Endothelial cell of umbilical vein (primary cell): ENCODE measurements around the gene CACNA1C. TPM values are rescaled to one million over a fixed set of nuclear protein-coding genes. Genes with fewer than 3 reads are reported as not detected.
A peak's percentile ranks its signal among the peaks of the same experiment; 100 is the strongest.

ENCODE experiments used
- BruUV-seq: library from RNA; stranded (reverse); fragments of 400-500 nt; replicated peaks from 2 replicates; lab custom pipeline; 2021; lab: Mats Ljungman, UMichigan
- CTCF ChIA-PET: fragments of 300-600, 350-600 bp; sonication (Branson Sonifier 250); formaldehyde crosslinking; loops from one replicate; lab custom pipeline; 2021; ENCODE audit warnings: antibody characterized with exemption, inconsistent platforms; lab: Charles Lee
- POLR2A ChIA-PET: fragments of 300-600, 350-600 bp; sonication (Branson Sonifier 250); formaldehyde crosslinking; loops from one replicate; lab custom pipeline; 2021; ENCODE audit warnings: antibody characterized with exemption, inconsistent platforms; lab: Charles Lee
- DNase-seq: peaks from one replicate; pipeline ENCODE4 v3.0.0-alpha.2; 2011; ENCODE audit warnings: low read depth, low spot score
- FAIRE-seq: peaks from 2 replicates; lab custom pipeline; 2011; peaks lifted over from hg19 to GRCh38; lab: Jason Lieb, UNC
- H2AFZ ChIP-seq: 2 replicates; pipeline ENCODE4 v1.6.0; 2012; ENCODE audit warnings: low read depth, low read length, control low read depth, inconsistent platforms
- H3K27ac ChIP-seq: 2 replicates; pipeline ENCODE4 v1.5.1; 2011; ENCODE audit warnings: low read depth, mild to moderate bottlenecking, control low read depth, low read length, moderate library complexity; ENCODE audit not compliant: insufficient read depth
- H3K27me3 ChIP-seq, 2 experiments: 2 replicates each; pipeline versions ENCODE4 v1.6.0 to v1.6.1; 2011; ENCODE audit warnings: low read length in 2 of 2, mixed read lengths in 1 of 2; ENCODE audit not compliant: control insufficient read depth in 2 of 2, insufficient read depth in 2 of 2
- H3K36me3 ChIP-seq, 2 experiments: 2 replicates in 1 of 2; 3 replicates in 1 of 2; pipeline ENCODE4 v1.5.1; 2011; ENCODE audit warnings: low read length in 2 of 2, mild to moderate bottlenecking in 1 of 2, moderate library complexity in 1 of 2; ENCODE audit not compliant: control insufficient read depth in 2 of 2, insufficient read depth in 2 of 2; ENCODE audit errors: extremely low read depth in 1 of 2
- H3K4me1 ChIP-seq: 3 replicates; pipeline ENCODE4 v1.5.1; 2011; ENCODE audit warnings: mild to moderate bottlenecking, low read length; ENCODE audit not compliant: control insufficient read depth, insufficient read depth; ENCODE audit errors: extremely low read depth
- H3K4me2 ChIP-seq: 2 replicates; pipeline ENCODE4 v1.6.1; 2011; ENCODE audit warnings: low read length, control low read depth, mixed read lengths; ENCODE audit not compliant: insufficient read depth
- H3K4me3 ChIP-seq, 3 experiments: fragments of 200-600 bp in 1 of 3; sonication (generic), shearing (Covaris generic) in 1 of 3; replicated peaks in 1 of 3; 2 replicates each; pipeline ENCODE4 v1.5.1; 2011 to 2016; ENCODE audit warnings: control low read depth in 3 of 3, low read length in 3 of 3, mild to moderate bottlenecking in 2 of 3, inconsistent platforms in 1 of 3, low read depth in 1 of 3, moderate library complexity in 1 of 3; ENCODE audit not compliant: insufficient read depth in 1 of 3
- H3K79me2 ChIP-seq: 2 replicates; pipeline ENCODE4 v1.6.0; 2012; ENCODE audit warnings: low read length, inconsistent platforms; ENCODE audit not compliant: control insufficient read depth, insufficient read depth
- H3K9ac ChIP-seq: replicated peaks from 2 replicates; pipeline ENCODE3; 2011; ENCODE audit warnings: low read length, control low read depth; ENCODE audit not compliant: insufficient read depth; ENCODE audit errors: extremely low read depth
- H3K9me1 ChIP-seq: replicated peaks from 3 replicates; pipeline ENCODE4 v1.6.0; 2011; ENCODE audit warnings: mild to moderate bottlenecking, low read length; ENCODE audit not compliant: control insufficient read depth, insufficient read depth; ENCODE audit errors: extremely low read depth
- H3K9me3 ChIP-seq: replicated peaks from 2 replicates; pipeline ENCODE4 v1.5.1; 2012; ENCODE audit warnings: low read length, inconsistent platforms; ENCODE audit not compliant: control insufficient read depth, insufficient read depth
- H4K20me1 ChIP-seq: replicated peaks from 2 replicates; pipeline ENCODE3; 2011; ENCODE audit warnings: mild to moderate bottlenecking, low read length; ENCODE audit not compliant: control insufficient read depth, insufficient read depth; ENCODE audit errors: extremely low read depth
- CTCF ChIP-seq, 2 donors: IDR thresholded peaks; 1 replicate in 1 of 2; 2 replicates in 1 of 2; pipeline ENCODE4 v1.5.1; 2011; ENCODE audit warnings: low read length in 2 of 2, mild to moderate bottlenecking in 2 of 2, moderate library complexity in 2 of 2, control low read depth in 1 of 2, inconsistent platforms in 1 of 2, low read depth in 1 of 2; ENCODE audit not compliant: insufficient read depth in 1 of 2; ENCODE audit errors: extremely low read depth in 1 of 2
- EZH2 ChIP-seq: IDR thresholded peaks from 2 replicates; pipeline ENCODE4 v1.6.1; 2012; ENCODE audit warnings: borderline replicate concordance, low read depth, mild to moderate bottlenecking, moderate library complexity, low read length, inconsistent platforms; ENCODE audit not compliant: severe bottlenecking
- FOS ChIP-seq: IDR thresholded peaks from 2 replicates; pipeline ENCODE4 v1.6.1; 2011; ENCODE audit warnings: mild to moderate bottlenecking, low read length, moderate library complexity, borderline replicate concordance; ENCODE audit not compliant: insufficient read depth
- GATA2 ChIP-seq: IDR thresholded peaks from 2 replicates; pipeline ENCODE4 v1.7.0; 2011; ENCODE audit warnings: low read depth, mild to moderate bottlenecking, moderate library complexity, mixed read lengths, low read length; ENCODE audit not compliant: insufficient read length, insufficient read depth
- JUN ChIP-seq: IDR thresholded peaks from 2 replicates; pipeline ENCODE4 v1.6.1; 2011; ENCODE audit warnings: borderline replicate concordance, low read depth; ENCODE audit not compliant: insufficient read length, insufficient read depth
- MAX ChIP-seq: IDR thresholded peaks from 2 replicates; pipeline ENCODE4 v1.6.1; 2011; ENCODE audit not compliant: insufficient read depth, insufficient read length
- MYC ChIP-seq: IDR thresholded peaks from one replicate; pipeline ENCODE4 v1.6.1; 2011; ENCODE audit warnings: mild to moderate bottlenecking, low read depth, low read length
- POLR2A ChIP-seq: IDR thresholded peaks from 2 replicates; pipeline ENCODE4 v1.6.1; 2012; ENCODE audit warnings: low read depth, mild to moderate bottlenecking, control low read depth, low read length
- POLR2AphosphoS5 ChIP-seq: IDR thresholded peaks from 2 replicates; pipeline ENCODE4 v1.6.1; 2012; ENCODE audit warnings: low read depth, mild to moderate bottlenecking, control low read depth, low read length, moderate library complexity; ENCODE audit not compliant: insufficient read depth
- dilution Hi-C: fragments of 300-500 bp; cut with MboI; formaldehyde crosslinking; loops from one replicate; pipeline ENCODE4 v1.15.0; 2019; ENCODE audit warnings: low sequenced_read_pairs; ENCODE audit not compliant: extremely low pct_ligation_motif_present
- intact Hi-C: fragments of 100-400 bp; cut with micrococcal nuclease; formaldehyde crosslinking; loops from one replicate; pipeline ENCODE4 v1.10.0; 2022
- polyA plus RNA-seq, 4 experiments: library from polyadenylated mRNA; depleted of rRNA in 3 of 4; stranded (reverse) in 3 of 4; unstranded in 1 of 4; fragments of >200 nt; gene quantifications; 2 replicates each; pipeline versions ENCODE4 v1.2.1 to v1.2.3, GENCODE V29; 2011 to 2012; ENCODE audit warnings: missing spikeins in 1 of 4
- total RNA-seq: library from RNA; stranded (reverse); gene quantifications from 2 replicates; pipeline ENCODE4 v1.2.3, GENCODE V29; 2021

The CACNA1C gene
- total and polyA plus RNA-seq, 2 donors (not counting 3 experiments of a cell fraction or from before 2014, with no cell fraction given), result not detected

- peaks cover 0 to 3% of the 10 kb centered on the region in 2 experiments for H3K27me3 ChIP-seq
- H3K4me3 ChIP-seq, result no peak overlapping the region
- no peak overlapping the region for H3K27ac ChIP-seq
- no peaks in the 10 kb centered on the region for H3K9me3 ChIP-seq
- H3K9me1 ChIP-seq, result no peaks in the 10 kb centered on the region
- H3K79me2 ChIP-seq, result no peaks in the 10 kb centered on the region
- no peak overlapping the region for H3K9ac ChIP-seq
- no peak for TF ChIP-seq POLR2AphosphoS5
- no peak for TF ChIP-seq POLR2A
- TF ChIP-seq MYC, result no peak
- no peak for TF ChIP-seq GATA2
- no peak for TF ChIP-seq MAX
- FAIRE-seq, result no peak
- H3K4me2 ChIP-seq, result no peak overlapping the region
- CTCF ChIA-PET, result no interaction called here
- no TSS peak for BruUV-seq
- no peaks in the 10 kb centered on the region for H3K36me3 ChIP-seq
- POLR2A ChIA-PET, result no interaction called here
- peak; percentile 42 for DNase-seq
- intact Hi-C loops, result no loop called here
- H2AFZ ChIP-seq, result no peak overlapping the region
- dilution Hi-C loops, result no loop called here
- H3K4me1 ChIP-seq, result no peaks in the 10 kb centered on the region
- H4K20me1 ChIP-seq, result no peaks in the 10 kb centered on the region
Observed at GRCh38 chr12:2479851-2480535, 427.2 kb downstream of the CACNA1C start.

GRCh38 chr12:2481346-2481745 lies 428.6 kb downstream of the CACNA1C start:
- Histone ChIP-seq H3K4me1 (no peaks in the 10 kb centered on the region), H3K4me2 (no peak overlapping the region), H3K27me3 (peaks cover 0 to 3% of the 10 kb centered on the region in 2 experiments), H3K27ac (no peak overlapping the region), H3K79me2 (no peaks in the 10 kb centered on the region), H4K20me1 (no peaks in the 10 kb centered on the region), H3K36me3 (no peaks in the 10 kb centered on the region), H3K9ac (no peak overlapping the region), H2AFZ (no peak overlapping the region), H3K9me3 (no peaks in the 10 kb centered on the region), H3K4me3 (no peak overlapping the region), H3K9me1 (no peaks in the 10 kb centered on the region)
- DNase-seq (no peak), FAIRE-seq (no peak)
- BruUV-seq, result no TSS peak
- TF ChIP-seq MYC, result no peak
- TF ChIP-seq MAX, result no peak
- TF ChIP-seq FOS, result no peak
- no peak for TF ChIP-seq POLR2A
- TF ChIP-seq EZH2, result no peak
- no peak for TF ChIP-seq JUN
- no peak for TF ChIP-seq CTCF (IDR thresholded peaks at IDR 0.05; ENCODE audit: extremely low read depth in 1 of 2, insufficient read depth in 1 of 2, low read depth in 1 of 2, low read length in 2 of 2)
- TF ChIP-seq POLR2AphosphoS5, result no peak
- TF ChIP-seq GATA2, result no peak
- CTCF ChIA-PET, result no interaction called here
- dilution Hi-C loops (no loop called here), intact Hi-C loops (no loop called here)
- POLR2A ChIA-PET, result no interaction called here
